Breast epithelium (tissue), 3 donors: ENCODE data around the gene ZNHIT2.

ENCODE experiments used
- POLR2A ChIP-seq: fragments of 450-650 bp; IDR thresholded peaks from one replicate; pipeline ENCODE4 v1.6.1; 2016; ENCODE audit warnings: antibody characterized with exemption, mild to moderate bottlenecking, moderate library complexity
- TF ChIP-seq, protein P1 (sequence below), 3 donors: fragments of 450-650 bp; IDR thresholded peaks; one replicate each; pipeline ENCODE4 v1.5.1; 2016 to 2017; ENCODE audit warnings: antibody characterized with exemption in 3 of 3, mild to moderate bottlenecking in 3 of 3, moderate library complexity in 3 of 3

GRCh38 chr11:65110354-65110861, 7.1 kb downstream of the ZNHIT2 start:
- TF ChIP-seq, protein P1, sequence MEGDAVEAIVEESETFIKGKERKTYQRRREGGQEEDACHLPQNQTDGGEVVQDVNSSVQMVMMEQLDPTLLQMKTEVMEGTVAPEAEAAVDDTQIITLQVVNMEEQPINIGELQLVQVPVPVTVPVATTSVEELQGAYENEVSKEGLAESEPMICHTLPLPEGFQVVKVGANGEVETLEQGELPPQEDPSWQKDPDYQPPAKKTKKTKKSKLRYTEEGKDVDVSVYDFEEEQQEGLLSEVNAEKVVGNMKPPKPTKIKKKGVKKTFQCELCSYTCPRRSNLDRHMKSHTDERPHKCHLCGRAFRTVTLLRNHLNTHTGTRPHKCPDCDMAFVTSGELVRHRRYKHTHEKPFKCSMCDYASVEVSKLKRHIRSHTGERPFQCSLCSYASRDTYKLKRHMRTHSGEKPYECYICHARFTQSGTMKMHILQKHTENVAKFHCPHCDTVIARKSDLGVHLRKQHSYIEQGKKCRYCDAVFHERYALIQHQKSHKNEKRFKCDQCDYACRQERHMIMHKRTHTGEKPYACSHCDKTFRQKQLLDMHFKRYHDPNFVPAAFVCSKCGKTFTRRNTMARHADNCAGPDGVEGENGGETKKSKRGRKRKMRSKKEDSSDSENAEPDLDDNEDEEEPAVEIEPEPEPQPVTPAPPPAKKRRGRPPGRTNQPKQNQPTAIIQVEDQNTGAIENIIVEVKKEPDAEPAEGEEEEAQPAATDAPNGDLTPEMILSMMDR (IDR thresholded peaks at IDR 0.05) = peak; percentile 98 to 100 (median 98)
- no peak for TF ChIP-seq POLR2A
